Neural cell (in vitro differentiated cells): Measurements from ENCODE around the gene DGLUCY.

Experiments used
- POLR2AphosphoS5 ChIP-seq: IDR thresholded peaks from 2 replicates; pipeline ENCODE4 v1.6.1; 2012
- TAF1 ChIP-seq: IDR thresholded peaks from 2 replicates; pipeline ENCODE4 v1.6.1; 2012; ENCODE audit warnings: low read depth
- TF ChIP-seq, protein P1 (sequence below): IDR thresholded peaks from 2 replicates; pipeline ENCODE4 v1.6.1; 2012; ENCODE audit warnings: borderline replicate concordance
- TF ChIP-seq, protein P2 (sequence below): fragments of 450-650 bp; IDR thresholded peaks from 2 replicates; pipeline ENCODE4 v1.5.1; 2014; ENCODE audit warnings: antibody characterized with exemption, mild to moderate bottlenecking, moderate library complexity; ENCODE audit not compliant: poor library complexity, severe bottlenecking

DNA sequence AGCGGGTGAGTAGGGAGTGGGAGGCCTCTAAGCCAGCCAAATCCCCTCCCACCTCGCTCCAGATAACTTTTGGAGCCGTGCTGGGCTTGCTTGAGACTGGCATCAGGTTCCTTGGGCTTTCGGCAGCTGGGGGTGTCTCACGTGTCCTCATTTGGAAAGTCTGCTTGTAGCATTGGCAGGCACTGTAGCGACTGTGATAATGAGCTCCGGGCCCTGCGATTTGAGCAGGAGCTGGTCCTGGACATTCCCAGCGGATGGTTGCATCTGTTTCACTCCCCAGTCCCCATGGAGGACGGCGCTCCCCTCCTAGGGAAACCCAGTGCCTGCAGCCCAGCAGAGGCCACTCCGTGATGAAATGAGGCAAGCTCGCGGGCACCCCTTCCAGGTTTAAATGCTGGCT, 49.4 kb downstream of the DGLUCY start:
- no peak for TF ChIP-seq TAF1
- no peak for TF ChIP-seq POLR2AphosphoS5
- TF ChIP-seq, protein P1, sequence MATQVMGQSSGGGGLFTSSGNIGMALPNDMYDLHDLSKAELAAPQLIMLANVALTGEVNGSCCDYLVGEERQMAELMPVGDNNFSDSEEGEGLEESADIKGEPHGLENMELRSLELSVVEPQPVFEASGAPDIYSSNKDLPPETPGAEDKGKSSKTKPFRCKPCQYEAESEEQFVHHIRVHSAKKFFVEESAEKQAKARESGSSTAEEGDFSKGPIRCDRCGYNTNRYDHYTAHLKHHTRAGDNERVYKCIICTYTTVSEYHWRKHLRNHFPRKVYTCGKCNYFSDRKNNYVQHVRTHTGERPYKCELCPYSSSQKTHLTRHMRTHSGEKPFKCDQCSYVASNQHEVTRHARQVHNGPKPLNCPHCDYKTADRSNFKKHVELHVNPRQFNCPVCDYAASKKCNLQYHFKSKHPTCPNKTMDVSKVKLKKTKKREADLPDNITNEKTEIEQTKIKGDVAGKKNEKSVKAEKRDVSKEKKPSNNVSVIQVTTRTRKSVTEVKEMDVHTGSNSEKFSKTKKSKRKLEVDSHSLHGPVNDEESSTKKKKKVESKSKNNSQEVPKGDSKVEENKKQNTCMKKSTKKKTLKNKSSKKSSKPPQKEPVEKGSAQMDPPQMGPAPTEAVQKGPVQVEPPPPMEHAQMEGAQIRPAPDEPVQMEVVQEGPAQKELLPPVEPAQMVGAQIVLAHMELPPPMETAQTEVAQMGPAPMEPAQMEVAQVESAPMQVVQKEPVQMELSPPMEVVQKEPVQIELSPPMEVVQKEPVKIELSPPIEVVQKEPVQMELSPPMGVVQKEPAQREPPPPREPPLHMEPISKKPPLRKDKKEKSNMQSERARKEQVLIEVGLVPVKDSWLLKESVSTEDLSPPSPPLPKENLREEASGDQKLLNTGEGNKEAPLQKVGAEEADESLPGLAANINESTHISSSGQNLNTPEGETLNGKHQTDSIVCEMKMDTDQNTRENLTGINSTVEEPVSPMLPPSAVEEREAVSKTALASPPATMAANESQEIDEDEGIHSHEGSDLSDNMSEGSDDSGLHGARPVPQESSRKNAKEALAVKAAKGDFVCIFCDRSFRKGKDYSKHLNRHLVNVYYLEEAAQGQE = no peak
- TF ChIP-seq, protein P2, sequence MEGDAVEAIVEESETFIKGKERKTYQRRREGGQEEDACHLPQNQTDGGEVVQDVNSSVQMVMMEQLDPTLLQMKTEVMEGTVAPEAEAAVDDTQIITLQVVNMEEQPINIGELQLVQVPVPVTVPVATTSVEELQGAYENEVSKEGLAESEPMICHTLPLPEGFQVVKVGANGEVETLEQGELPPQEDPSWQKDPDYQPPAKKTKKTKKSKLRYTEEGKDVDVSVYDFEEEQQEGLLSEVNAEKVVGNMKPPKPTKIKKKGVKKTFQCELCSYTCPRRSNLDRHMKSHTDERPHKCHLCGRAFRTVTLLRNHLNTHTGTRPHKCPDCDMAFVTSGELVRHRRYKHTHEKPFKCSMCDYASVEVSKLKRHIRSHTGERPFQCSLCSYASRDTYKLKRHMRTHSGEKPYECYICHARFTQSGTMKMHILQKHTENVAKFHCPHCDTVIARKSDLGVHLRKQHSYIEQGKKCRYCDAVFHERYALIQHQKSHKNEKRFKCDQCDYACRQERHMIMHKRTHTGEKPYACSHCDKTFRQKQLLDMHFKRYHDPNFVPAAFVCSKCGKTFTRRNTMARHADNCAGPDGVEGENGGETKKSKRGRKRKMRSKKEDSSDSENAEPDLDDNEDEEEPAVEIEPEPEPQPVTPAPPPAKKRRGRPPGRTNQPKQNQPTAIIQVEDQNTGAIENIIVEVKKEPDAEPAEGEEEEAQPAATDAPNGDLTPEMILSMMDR = no peak
